GM12875 (cell line): ENCODE data around the gene RBM20.

Experiments used
- H3K4me3 ChIP-seq: one replicate; pipeline ENCODE4 v1.5.1; 2011; ENCODE audit warnings: low read depth, low read length, control low read depth
- CTCF ChIP-seq: IDR thresholded peaks from 2 replicates; pipeline ENCODE4 v1.5.1; 2011; ENCODE audit warnings: low read depth, mild to moderate bottlenecking, control low read depth, inconsistent platforms, low read length, moderate library complexity, borderline replicate concordance; ENCODE audit not compliant: insufficient read depth

Gene RBM20

GRCh38 chr10:110751850-110752249, 107.7 kb downstream of the RBM20 start:
- no peak for TF ChIP-seq CTCF
- H3K4me3 ChIP-seq: no peak overlapping the region

- no peak for TF ChIP-seq CTCF
Observed at GRCh38 chr10:110753462-110753861, 109.3 kb downstream of the RBM20 start.

GRCh38 chr10:110754375-110755105, 110.4 kb downstream of the RBM20 start:
- TF ChIP-seq CTCF: no peak

More at GRCh38 chr10:110753462-110753861, 109.3 kb downstream of the RBM20 start:
- H3K4me3 ChIP-seq: no peak overlapping the region

GRCh38 chr10:110755781-110756180, 111.6 kb downstream of the RBM20 start:
- H3K4me3 ChIP-seq: no peak overlapping the region
- no peak for TF ChIP-seq CTCF

More at GRCh38 chr10:110754375-110755105, 110.4 kb downstream of the RBM20 start:
- H3K4me3 ChIP-seq: no peak overlapping the region

GRCh38 chr10:110756876-110757275, 112.7 kb downstream of the RBM20 start:
- TF ChIP-seq CTCF: no peak

GRCh38 chr10:110757586-110757985, 113.5 kb downstream of the RBM20 start:
- no peak overlapping the region for H3K4me3 ChIP-seq
- TF ChIP-seq CTCF: no peak

More at GRCh38 chr10:110756876-110757275, 112.7 kb downstream of the RBM20 start:
- H3K4me3 ChIP-seq: no peak overlapping the region

GRCh38 chr10:110758128-110758765, 114.1 kb downstream of the RBM20 start:
- TF ChIP-seq CTCF: no peak
- H3K4me3 ChIP-seq: no peak overlapping the region
